GM21515 (cell line): Measurements from ENCODE around the gene PRKCD.
"Not testable (repeated sequence)": the region's sequence is repeated elsewhere in the genome, so short reads cannot be mapped to it uniquely, and the experiment has no call there.

ENCODE experiments used
- ATAC-seq: cut with Tn5 transposase; IDR thresholded peaks from one replicate; pipeline ENCODE4 v1.9.1; 2021; ENCODE audit not compliant: unreplicated experiment

PRKCD gene

DNA sequence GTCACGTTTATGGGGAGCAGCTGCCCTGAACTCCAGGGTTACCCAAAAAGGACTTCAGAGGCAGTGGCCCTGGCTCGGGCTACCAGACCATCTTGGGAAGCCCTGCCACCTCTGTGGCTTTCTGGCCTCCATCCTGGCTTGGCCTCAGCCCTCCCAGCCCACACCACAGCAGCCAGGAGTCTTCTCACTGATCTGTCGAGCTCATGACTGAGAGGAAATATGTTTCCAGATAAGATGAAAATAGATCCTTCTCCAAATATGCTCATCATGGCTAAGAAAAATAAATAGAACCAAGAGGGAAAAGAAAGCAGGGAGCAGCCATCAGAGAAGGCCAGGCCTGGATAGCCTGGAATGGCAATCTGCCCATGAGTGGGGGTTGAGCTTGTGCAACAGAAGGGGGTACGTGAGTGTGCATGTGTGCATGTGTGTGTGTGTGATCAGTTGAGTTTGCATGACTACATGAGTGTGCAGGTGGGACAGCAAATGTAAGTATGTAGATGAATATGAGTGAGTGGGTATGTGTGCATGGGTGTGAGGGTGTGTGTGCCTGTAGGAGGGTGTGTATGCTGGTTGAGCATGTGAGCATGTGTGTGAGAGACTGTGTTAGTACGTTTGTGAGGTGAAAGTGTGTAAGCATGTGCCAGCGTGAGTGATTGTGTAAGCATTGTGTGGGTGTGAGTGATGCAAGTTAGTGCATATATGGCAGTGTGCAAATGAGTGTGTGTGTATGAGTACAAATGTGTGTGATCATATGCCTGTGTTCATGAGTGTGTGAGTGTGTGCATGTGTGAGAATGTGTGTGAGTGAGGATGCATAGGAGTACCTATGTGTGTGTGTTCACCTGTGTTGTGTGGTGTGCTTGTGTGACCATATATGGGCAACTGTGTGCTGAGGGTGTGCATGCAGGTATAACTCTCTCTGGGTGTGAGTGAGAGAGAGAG lies 20.8 kb upstream of the PRKCD start:
- no peak for ATAC-seq

GRCh38 chr3:53140847-53141845 lies 19.9 kb upstream of the PRKCD start:
- ATAC-seq: no peak

DNA sequence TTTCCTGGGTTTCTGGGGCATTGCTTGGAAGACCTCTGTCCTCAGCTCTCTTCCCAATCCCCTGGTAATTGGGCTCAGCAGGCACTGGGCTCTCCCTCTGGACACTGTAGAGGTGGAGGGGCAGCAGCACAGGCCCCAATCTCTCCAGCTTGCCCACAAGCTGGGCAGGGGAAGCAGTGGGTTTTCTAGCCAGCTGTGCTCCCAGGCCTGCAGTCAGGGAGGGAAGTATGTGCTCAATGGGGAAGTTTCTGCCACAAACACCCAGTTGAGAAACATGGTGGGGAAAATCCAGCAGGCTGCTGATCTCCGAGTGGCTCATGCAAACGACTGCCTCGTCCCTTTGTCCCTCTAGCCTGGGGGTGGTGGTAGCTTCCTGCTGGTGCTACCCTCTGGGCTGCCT lies 18.0 kb upstream of the PRKCD start:
- no peak for ATAC-seq

- ATAC-seq: no peak
Observed at GRCh38 chr3:53144446-53144845, 16.6 kb upstream of the PRKCD start.

DNA sequence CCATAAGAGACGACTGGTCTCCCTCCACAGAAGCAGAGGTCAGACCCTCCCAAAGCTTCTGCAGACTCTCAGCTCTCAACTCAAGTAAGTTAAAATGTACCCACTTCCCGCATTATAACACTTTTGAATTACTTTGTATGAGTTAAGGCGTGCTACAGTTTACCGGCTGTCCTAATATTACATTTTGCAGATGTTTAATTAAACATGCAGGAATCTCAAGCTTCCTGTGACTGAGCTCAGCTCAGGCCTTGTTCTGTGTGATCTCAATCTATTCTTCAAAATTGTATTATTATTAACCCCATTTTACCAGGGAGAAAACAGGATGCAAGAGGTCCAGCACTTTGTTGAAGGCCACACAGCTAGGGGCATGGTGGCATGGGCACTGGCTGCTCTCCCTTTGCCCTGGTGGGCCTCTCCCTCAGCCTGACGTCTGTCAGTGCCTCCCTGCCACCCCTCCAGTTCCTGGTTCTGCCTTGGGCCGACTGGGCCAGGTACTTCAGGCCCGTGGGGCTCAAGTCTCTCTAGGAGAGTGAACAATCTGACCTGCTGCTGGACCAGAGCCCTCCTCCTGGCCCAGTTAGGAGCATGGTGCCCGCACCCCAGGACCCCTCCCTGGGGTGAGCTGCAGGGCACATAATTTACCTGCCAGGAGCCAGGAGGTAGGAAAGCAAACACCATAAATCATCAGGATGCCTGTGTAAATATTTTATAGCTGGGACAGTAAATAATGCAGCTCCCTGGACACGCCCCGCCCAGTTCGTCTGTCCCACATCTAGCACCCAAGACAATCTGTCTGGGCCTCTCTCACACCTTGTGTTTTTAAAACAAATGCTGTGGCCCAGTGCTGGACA lies 15.9 kb upstream of the PRKCD start:
- ATAC-seq: no peak

DNA sequence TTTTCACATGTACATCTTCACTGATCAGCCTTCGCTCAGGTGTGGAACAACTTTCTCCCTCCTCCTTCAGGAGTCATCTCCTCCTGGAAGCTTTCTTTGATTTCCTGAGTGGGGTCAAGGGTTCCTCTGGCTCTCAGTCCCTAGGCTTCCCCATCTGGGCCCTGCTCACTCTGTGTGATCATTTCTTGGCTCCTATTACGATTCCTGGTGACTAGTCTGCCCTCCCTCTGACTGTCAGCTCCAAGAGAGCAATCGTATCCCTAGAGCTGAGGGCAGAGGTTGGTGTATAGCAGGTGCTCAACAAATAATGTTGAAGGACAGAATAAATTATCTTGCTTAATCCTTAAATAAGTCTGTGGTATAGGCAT lies 15.3 kb upstream of the PRKCD start:
- ATAC-seq: no peak

DNA sequence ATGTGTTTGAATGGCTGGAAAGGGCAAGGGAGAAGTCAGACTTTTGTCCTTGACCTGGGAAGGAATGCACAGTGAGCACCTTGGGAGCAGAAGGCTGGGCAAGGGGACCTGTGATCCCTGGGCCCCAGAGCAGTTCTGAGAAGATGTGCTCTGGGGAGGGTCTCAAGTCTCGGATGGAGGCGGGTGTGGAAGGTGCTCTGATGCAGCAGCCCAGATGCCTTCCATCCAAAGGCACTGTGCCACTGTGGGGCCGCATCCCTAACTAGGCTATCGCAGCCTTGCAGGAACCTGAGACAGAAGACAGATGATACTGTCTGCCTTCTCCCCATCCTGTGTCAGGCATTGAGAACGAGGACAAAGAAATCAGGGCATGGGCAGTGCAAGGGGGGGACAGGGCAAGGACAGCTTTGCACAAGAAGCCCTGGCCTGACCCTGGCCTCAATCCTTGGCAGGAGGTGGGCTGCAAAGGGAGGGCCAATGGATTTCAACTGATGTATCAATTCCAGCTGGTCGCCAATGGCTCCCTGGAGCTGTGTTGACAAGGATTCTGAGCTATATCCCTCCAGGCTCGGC lies 14.6 kb upstream of the PRKCD start:
- no peak for ATAC-seq

- ATAC-seq: no peak
Observed at GRCh38 chr3:53147151-53147902, 13.7 kb upstream of the PRKCD start.

DNA sequence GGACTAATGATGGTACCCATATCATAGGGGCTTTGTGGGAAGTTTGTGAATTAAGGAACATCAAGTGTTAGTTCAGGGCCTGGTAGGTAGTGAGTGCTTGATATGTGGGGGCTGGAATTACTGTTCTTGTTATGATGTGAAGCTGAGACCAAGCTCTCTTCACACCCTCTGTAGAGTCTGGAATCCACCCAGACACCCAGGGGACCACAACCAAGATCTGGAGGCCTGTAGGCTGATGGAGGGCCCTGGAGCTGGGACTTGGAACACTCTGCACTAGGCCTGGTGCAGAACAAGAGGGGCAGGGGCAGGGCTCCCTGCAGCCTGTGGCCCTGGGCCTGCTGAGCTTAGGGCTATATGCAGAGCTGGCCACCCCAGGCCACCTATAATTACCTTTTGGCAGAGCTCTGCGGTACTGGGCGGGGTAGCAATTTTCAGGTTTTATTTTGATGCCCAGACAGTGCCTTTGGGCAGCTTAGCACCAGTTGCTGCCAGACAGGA lies 13.1 kb upstream of the PRKCD start:
- no peak for ATAC-seq

- no peak for ATAC-seq
Observed at GRCh38 chr3:53149006-53149690, 11.9 kb upstream of the PRKCD start.

DNA sequence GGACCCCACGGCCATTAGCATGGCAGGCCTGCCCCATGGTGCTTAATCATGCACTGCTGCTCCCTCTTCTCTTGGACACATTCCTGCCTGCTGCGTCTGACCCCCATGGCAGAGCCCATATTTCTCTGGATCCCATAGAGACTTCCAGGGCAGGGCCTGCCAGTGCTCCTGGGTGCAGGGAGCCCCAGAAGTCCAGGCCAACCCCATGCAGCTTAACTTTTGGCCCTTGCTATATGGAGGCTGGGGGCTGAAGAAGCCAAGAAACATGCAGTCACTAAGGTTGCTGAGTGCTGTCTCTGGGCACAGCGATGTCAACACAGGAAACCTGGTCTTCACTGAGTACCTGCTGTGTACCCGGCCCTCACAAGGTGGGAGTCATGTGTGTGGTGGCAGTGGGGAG lies 11.3 kb upstream of the PRKCD start:
- ATAC-seq: no peak

DNA sequence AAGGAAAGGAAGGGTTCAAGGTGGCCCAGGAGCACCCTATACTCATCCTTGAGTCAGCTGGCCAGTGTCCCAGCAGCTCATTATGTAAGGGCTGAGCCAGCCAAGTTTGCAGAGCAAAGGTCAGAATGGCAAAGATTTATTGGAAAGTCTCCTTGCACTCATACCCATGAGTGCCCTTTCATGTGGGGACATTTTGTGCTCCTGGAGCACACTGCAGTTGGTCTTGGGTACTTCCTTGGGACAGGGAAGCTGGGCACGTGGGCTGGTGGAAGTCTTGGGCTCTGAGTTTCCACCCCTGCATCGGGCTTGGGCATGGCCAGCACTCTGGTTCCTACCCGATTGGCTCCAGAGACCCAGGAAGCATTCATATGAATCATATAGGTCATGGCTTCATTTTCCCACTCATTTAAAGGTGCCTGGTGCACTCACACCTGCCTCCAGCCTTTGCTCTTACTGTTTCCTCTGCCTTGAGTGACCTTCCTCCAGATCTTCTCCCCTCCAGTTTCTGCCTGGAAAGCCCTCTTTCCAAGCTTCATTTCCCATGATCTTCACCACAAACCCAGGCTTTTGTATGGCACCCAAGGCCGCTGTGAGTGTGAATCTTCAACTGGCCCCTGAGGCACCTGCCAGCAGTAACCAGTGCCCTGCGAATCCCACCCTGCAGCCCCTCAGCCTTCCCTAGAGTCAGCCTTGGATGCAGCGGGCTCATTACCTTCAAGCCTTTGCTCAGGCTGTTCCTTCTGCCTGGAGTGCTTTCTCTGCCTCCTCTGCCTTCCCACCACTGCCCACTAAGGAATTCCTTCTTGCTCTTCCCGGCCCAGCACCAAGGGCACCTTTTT lies 10.5 kb upstream of the PRKCD start:
- ATAC-seq: no peak

- not testable (repeated sequence) for ATAC-seq
Observed at GRCh38 chr3:53151086-53151438, 9.9 kb upstream of the PRKCD start.

- no peak for ATAC-seq
Observed at GRCh38 chr3:53151465-53151864, 9.5 kb upstream of the PRKCD start.

DNA sequence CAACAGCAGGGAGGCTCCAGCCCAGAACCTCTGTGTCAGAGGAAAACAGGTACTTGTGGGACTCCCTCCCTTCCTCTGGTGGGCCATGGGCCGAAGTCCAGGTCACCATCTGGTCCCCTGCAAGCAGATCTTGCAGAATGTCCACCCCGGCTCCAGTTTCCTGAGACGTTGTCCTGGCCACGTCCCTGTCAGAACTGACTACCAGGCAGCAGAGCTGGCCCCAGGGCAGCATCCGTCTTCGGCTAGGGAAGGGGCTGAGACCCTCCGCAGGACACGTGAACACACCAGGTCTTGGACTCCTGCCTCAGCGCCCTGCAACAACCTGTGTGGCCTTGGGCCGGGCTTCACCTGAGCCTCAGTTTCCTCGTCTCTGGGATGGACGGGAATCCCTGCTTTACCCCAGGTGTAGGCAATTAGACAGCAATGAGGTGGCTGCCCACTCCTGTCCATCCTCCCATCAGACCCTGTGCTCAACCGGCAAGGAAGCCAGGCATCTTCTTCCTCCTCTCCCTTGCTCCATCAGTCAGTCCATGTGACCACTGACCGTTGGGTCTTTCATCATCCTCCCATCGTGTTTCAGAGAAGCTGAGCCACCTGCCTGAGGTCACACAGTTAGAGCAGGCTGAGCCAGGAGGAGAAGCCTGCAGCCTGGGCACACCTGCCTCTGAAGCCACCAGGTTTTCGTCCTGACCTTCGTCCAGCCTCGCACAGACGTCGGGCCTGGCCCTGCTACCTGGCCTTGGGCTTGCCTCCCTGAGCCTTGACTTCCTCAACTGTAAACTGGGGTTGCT lies 8.9 kb upstream of the PRKCD start:
- ATAC-seq: no peak

DNA sequence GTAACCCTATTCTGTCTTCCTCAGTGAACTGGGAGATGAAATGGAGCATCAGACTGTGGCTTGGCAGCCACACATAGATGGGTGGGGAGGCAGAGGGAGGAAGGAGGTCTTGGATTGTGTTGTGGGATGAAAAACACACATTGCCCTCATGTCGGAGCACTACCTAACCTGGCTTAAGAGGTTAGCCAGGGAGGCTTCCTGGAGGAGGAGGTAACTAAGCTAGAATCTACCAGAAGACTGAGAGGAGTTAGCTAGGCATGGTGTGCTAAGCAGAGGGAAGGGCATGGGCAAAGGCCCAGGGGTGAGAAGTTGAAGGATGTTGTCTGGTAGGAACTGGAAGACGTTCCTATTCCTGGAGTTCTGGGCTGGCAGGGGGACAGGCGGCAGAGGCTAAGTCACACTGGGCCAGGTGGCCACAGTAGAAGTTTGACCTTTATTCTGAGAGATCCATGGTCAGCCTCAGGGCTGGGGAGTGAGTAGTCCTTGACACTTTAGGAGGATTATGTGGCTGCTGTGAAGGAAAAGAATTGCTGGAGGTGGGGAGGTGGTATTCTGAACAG lies 7.7 kb upstream of the PRKCD start:
- no peak for ATAC-seq

- no peak for ATAC-seq
Observed at GRCh38 chr3:53153980-53154379, 7.0 kb upstream of the PRKCD start.
